Measurements from ENCODE around the gene MRPL23.

The MRPL23 gene

DNA sequence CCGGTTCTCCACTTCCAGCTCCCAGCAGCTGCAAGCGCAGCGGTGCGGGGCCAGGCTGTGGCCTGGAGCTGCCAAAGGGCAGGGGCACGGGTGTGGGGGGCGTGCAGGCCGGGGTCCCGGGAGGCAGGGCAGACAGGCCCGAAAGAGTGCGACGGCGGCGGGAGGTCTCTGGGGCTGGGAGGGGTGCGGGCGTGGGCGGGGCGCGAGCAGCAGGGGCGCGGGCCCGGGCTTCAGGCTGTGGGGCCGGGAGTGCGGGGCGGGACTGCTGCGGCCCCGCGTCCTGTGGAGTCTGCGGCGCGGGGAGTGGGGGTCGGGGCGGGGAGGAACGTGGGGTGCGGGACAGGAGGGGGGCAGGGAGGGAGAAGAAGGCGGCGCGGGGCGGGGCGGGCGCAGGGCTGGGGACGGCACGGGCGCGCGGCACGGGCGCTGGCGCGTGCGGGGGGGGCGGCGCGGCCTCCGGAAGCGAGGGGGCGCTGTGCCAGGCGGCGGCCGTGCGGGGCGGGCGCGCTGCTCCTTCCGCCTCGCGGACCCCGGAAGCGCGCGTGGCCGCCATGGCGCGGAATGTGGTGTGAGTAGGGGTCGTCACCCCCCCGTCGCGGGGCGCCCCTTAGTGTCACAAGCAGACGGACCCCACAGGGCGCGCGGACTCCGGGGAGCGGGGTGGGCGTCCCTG is at the start of gene MRPL23:
Gene MRPL23 (plus strand): TSS at position 521 of the 673 bp plus-strand sequence. CDS start 31 bp downstream, at position 552.
- TF ChIP-seq CTCF (IDR thresholded peaks at IDR 0.05; ENCODE audit: insufficient read depth, low read depth, low read length, missing control alignments) = no peak
- no peak within 1 kb of the TSS for H3K4me3 ChIP-seq (ENCODE audit: low read depth, low read length)
- no peak for DNase-seq (ENCODE audit: low read depth)

DNA sequence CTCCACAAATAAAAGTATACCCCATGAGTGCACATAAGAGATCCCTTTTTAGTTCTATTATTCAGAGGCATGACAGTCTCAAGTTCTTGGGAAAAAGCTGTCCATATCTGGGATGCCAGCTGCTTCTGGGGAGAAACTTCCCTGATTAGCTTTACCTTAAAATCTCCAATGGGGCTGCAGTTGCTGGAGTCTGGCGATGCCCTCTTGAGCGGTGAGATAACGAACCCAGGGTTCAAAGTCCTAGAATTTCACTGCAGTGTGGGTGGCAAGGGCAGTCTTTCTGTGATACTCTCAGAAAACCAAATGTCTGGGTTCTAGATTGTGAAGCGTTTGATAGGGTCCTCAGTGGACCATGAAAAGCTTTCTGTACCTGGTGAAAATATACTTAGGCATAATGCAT is 48.0 kb upstream of the MRPL23 start:
- no peak for TF ChIP-seq CTCF (IDR thresholded peaks at IDR 0.05; ENCODE audit: insufficient read depth, low read depth, low read length, missing control alignments)
- no peak overlapping the region for H3K4me3 ChIP-seq (ENCODE audit: low read depth, low read length)
- no peak for DNase-seq (ENCODE audit: low read depth)

DNA sequence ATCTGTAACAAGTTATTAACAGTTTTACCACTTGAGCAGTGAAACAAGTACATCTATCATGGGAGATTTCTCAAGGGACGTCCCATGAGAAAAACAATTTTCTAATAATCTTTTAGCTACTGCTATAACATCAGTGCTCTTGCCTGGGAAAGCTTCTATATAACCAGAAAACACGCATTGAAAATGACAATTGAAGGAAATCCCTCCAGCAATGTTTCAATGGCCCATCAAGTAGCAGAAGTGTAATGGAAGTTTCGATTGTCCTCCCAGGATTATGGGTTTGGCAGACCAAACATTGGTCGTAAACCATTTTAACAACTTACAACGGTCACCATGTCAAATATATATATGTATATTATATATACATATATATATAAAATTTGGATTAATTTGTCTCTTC is 47.4 kb upstream of the MRPL23 start:
- DNase-seq (ENCODE audit: low read depth) = no peak
- H3K4me3 ChIP-seq (ENCODE audit: low read depth, low read length) = no peak overlapping the region
- no peak for TF ChIP-seq CTCF (IDR thresholded peaks at IDR 0.05; ENCODE audit: insufficient read depth, low read depth, low read length, missing control alignments)

DNA sequence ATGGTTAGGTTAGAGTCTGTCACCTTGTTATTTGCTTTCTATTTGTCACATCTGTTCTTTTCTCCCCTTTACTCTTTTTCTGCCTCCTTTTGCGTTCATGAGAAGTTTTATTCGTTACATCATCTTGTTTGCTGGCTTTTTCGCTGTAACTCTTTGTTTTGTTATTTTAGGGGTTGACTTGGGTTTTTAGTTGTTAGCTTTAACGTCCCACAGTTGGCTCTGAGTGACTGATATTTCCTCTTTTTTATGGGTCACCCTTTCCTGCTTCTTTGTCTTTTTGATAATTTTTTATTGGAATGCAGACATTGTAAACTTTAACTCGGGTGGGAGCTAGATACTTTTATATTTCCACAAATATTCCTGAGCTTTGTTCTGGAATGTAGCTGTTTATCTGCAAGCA is 41.0 kb upstream of the MRPL23 start:
- no peak for TF ChIP-seq CTCF (IDR thresholded peaks at IDR 0.05; ENCODE audit: insufficient read depth, low read depth, low read length, missing control alignments)

DNA sequence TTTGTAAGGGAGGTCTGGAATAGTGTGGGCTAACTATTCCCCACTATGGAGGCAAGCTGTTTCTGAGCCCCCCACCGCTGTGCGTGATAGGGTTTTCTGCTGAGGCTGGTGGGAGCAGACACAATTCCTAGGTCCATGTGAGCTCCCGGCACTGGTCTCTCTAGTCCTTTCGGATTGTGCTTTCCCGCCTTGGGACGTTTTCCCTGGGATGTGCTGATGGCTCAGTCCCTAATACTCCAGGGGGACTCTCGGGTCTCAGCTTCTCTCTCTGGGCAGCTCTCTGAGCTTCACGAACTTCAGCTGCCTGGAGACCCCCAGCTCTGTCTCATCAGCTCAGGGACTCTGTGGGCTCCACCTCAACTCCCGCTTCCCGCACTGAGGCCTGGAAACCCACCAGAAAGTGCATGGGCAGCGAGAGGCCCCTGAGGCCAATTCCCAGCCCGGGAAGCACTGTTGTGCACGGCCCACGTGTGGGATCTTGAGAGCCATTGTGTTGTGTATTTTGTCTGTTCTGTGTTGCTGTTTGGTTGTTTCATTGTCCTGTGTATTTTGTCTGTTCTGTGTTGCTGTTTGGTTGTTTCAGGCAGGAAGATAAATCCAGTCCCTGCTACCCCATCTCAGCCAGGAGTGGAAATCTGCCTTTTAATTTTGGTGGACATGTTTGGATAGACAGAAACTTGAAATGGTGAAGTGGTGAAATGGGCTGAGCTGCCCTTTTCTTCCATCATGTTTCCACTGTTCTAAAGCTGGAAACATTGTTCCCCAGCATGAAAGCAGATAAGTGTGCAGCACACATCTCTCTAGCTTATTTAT is 40.3 kb upstream of the MRPL23 start:
- H3K4me3 ChIP-seq (ENCODE audit: low read depth, low read length) = no peak overlapping the region
- DNase-seq (ENCODE audit: low read depth) = no peak
- TF ChIP-seq CTCF (IDR thresholded peaks at IDR 0.05; ENCODE audit: insufficient read depth, low read depth, low read length, missing control alignments) = no peak

More for the DNA sequence above, 41.0 kb upstream of the MRPL23 start:
- no peak overlapping the region for H3K4me3 ChIP-seq (ENCODE audit: low read depth, low read length)
- no peak for DNase-seq (ENCODE audit: low read depth)

DNA sequence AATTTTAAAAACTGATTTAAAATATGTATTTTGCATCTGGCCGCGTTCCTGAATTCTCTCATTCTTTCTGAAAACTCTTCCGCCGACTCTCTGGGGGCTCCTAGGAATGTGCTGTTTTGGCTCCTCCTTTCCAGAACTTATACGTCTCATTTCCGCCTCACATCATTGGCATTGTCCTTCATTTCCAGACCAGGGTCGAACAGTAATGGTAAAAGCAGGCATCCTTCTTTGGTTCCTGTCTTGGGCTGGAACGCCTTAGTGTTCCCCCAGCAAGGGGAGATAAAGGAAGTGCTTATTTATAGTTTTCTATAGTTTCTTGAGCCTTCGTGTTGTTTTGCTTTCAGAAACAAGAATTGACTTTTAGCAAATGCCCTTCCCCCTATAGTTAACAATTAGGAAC is 38.5 kb upstream of the MRPL23 start:
- H3K4me3 ChIP-seq (ENCODE audit: low read depth, low read length) = no peak overlapping the region
- TF ChIP-seq CTCF (IDR thresholded peaks at IDR 0.05; ENCODE audit: insufficient read depth, low read depth, low read length, missing control alignments) = no peak

More for the DNA sequence above, 38.5 kb upstream of the MRPL23 start:
- DNase-seq (ENCODE audit: low read depth) = no peak

Measured in GM12865 (cell line).